ENCODE results near the gene SOX1. TPM values are rescaled to one million over a fixed set of nuclear protein-coding genes. Genes with fewer than 3 reads are reported as not detected.

SOX1 gene
- total and polyA plus RNA-seq, 8 donors: not detected

DNA sequence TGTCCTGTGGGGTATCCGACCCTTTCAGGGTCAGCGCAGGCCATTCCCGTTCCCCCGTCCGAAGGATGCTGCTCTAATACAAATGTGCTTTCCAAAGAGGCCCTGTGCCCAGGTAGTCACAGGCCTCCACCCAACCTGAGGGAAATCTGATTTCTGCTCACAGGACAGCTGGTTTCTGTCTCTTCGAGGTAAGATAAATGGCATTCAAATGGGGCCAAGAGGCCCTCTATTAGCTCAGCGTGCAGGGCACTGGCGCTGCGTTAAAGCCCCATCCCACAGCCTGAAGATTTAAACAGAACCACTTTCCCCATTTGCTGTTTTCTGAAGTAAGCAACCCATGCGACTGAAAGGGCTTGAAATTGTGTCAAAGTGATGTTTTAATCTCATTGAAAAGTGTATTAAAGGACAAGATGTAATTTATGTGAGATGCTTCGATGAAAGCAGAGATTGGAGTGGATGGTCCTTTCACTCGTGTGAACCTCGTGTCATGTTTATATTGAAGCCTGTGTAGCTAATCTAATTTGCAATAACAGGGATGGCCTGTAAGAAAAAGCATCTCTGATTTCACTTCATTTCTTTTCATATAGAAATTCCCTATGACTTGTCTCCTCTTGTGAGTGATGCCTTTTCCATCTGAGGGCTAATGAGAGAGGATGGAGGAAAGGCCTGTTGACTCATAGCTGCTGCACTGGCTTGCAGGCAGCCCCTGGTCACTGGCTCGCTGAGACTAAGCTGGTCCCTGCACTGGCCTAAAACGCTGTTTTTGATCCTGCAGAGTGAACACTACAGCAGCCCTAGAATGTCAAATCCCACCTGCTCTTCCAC is 7.3 kb upstream of the SOX1 start:
- Histone ChIP-seq H3K36me3 (no peaks in the 10 kb centered on the region), H3K27ac (no peak overlapping the region), H3K4me1 (peaks cover 0 to 65% (median 21%) of the 10 kb centered on the region in 4 donors), H3K27me3 (peaks cover 67 to 100% (median 93%) of the 10 kb centered on the region in 3 donors), H3K4me3 (no peak overlapping the region), H3K9me3 (no peaks in the 10 kb centered on the region)
- TF ChIP-seq, protein P1, sequence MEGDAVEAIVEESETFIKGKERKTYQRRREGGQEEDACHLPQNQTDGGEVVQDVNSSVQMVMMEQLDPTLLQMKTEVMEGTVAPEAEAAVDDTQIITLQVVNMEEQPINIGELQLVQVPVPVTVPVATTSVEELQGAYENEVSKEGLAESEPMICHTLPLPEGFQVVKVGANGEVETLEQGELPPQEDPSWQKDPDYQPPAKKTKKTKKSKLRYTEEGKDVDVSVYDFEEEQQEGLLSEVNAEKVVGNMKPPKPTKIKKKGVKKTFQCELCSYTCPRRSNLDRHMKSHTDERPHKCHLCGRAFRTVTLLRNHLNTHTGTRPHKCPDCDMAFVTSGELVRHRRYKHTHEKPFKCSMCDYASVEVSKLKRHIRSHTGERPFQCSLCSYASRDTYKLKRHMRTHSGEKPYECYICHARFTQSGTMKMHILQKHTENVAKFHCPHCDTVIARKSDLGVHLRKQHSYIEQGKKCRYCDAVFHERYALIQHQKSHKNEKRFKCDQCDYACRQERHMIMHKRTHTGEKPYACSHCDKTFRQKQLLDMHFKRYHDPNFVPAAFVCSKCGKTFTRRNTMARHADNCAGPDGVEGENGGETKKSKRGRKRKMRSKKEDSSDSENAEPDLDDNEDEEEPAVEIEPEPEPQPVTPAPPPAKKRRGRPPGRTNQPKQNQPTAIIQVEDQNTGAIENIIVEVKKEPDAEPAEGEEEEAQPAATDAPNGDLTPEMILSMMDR (IDR thresholded peaks at IDR 0.05): no peak
- TF ChIP-seq POLR2A (IDR thresholded peaks at IDR 0.05) (no peak), POLR2AphosphoS5 (IDR thresholded peaks at IDR 0.05) (no peak), EP300 (IDR thresholded peaks at IDR 0.05) (no peak)
- no peak for DNase-seq
- intact Hi-C loops (cut with DNase I; ENCODE audit: low total_unique reads): no loop called here
- 10 to 16% (median 13%) methylated on average over 14 to 15 of the region's 15 CpGs for WGBS, 5 donors

DNA sequence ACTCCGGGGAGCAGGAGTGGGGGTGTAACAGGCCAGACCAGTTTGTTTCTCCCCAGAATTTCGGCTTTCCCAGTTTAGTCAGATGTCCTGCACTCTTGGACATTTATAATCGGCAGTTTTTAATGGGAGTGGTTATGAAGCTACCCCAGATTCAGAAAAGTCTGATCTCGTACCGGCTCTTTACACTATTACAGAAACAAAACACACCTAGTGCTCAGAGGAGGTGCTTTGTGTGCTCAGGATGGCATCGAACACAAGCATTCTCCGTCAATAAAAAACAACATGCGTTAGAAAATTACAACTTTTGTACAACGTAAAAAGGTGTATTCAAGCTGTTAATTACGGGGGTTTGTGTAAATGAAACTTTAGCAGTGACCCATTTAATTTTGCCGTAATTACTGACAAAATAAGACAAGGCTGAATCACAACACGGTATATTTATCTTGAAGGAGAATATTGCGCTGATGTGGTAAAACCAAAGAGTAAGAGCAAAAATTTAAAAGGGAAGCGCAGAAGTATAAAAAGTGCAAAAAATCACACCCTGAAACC is 6.6 kb upstream of the SOX1 start:
- 11 to 20% (median 15%) methylated on average over 14 of the region's 14 CpGs for WGBS, 5 donors
- no peaks in the 10 kb centered on the region for H3K9me3 ChIP-seq
- H3K36me3 ChIP-seq: no peaks in the 10 kb centered on the region
- no peak overlapping the region for H3K27ac ChIP-seq
- peaks cover 62 to 100% (median 88%) of the 10 kb centered on the region in 3 donors for H3K27me3 ChIP-seq
- peaks cover 0 to 58% (median 21%) of the 10 kb centered on the region in 4 donors for H3K4me1 ChIP-seq
- TF ChIP-seq POLR2A (IDR thresholded peaks at IDR 0.05) (no peak), POLR2AphosphoS5 (IDR thresholded peaks at IDR 0.05) (no peak), EP300 (IDR thresholded peaks at IDR 0.05) (no peak)
- TF ChIP-seq, protein P1 (IDR thresholded peaks at IDR 0.05): no peak
- intact Hi-C loops (cut with DNase I; ENCODE audit: low total_unique reads): no loop called here
- no peak overlapping the region for H3K4me3 ChIP-seq
- DNase-seq: no peak

DNA sequence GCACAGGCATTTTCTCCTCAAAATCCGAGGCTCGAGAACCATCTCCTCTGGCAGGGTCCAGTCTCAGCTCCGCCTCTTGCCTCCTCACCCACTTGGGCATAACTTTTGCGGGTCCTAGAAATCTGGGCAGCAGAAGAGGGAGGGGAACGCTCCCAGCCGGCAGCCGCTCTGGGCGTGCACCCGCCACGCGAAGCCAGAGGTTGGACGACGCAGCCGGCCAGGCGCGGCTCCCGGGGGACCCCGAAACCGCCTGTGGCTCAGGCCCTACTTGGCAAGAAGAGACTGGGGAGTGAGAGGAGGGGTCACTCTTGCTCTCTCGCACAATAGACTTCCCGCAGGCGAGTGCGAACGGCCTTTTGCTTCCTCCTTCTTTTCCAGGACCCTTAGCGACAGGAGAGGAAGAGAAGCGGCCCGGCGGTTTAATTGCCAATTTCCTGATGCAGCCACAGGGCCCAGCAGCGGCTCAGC is 6.0 kb upstream of the SOX1 start:
- Histone ChIP-seq H3K4me1 (peaks cover 0 to 58% (median 20%) of the 10 kb centered on the region in 4 donors), H3K27ac (no peak overlapping the region), H3K36me3 (no peaks in the 10 kb centered on the region), H3K4me3 (no peak overlapping the region), H3K27me3 (peaks cover 60 to 100% (median 88%) of the 10 kb centered on the region in 3 donors), H3K9me3 (no peaks in the 10 kb centered on the region)
- TF ChIP-seq EP300 (IDR thresholded peaks at IDR 0.05) (no peak), POLR2AphosphoS5 (IDR thresholded peaks at IDR 0.05) (no peak), POLR2A (IDR thresholded peaks at IDR 0.05) (no peak)
- TF ChIP-seq, protein P1 (IDR thresholded peaks at IDR 0.05): no peak
- 4 to 16% (median 4%) methylated on average over 22 to 29 of the region's 29 CpGs for WGBS, 5 donors
- no peak for DNase-seq
- intact Hi-C loops (cut with DNase I; ENCODE audit: low total_unique reads): no loop called here

DNA sequence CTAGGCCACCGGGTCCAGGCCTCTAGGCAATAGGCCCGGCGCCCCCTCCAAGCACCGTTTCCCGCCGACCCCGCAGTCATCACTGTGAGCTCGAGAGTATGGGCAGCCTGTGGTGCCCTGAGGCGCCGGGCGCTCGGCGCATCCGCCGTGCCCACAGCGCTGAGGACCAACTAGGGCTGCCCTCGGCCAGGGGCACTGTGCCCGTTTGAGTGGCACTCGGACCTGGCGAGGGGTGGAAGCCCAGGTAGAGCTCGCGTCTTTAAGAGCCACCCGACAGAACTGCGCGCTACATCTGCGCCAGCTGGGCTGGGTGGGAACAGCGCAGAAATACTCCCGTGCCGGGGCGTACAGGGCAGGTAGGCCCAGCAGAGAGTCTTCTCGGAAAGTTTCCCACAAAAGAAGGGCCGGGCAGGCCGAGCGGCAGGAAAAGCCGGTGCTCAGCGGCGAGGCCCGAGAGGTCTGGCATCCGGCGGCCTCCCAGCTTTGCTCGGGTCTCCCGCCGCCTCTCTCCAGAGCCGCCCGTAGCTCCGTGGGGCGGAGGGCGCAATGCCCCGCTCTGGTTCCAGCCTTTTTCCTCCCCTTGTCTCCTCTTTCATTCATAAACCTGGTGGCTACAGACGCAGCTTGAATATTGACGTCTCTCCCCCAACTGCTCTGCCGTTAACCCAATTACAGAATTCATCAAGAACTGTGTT is 5.4 kb upstream of the SOX1 start:
- Histone ChIP-seq H3K4me1 (peaks cover 0 to 58% (median 18%) of the 10 kb centered on the region in 4 donors), H3K27ac (no peak overlapping the region), H3K9me3 (no peaks in the 10 kb centered on the region), H3K36me3 (no peaks in the 10 kb centered on the region), H3K27me3 (peaks cover 61 to 100% (median 89%) of the 10 kb centered on the region in 3 donors), H3K4me3 (no peak overlapping the region)
- 4 to 7% (median 5%) methylated on average over 32 to 52 of the region's 52 CpGs for WGBS, 5 donors
- intact Hi-C loops (cut with DNase I; ENCODE audit: low total_unique reads): no loop called here
- TF ChIP-seq POLR2AphosphoS5 (IDR thresholded peaks at IDR 0.05) (no peak), EP300 (IDR thresholded peaks at IDR 0.05) (no peak), POLR2A (IDR thresholded peaks at IDR 0.05) (no peak)
- TF ChIP-seq, protein P1 (IDR thresholded peaks at IDR 0.05): no peak
- DNase-seq: no peak
